ENCODE results near the gene PCDHGB7.
"Not testable (repeated sequence)": the region's sequence is repeated elsewhere in the genome, so short reads cannot be mapped to it uniquely, and the experiment has no call there.

PCDHGB7 gene

GRCh38 chr5:141430332-141431113, 13.0 kb downstream of the PCDHGB7 start, which contains the start of gene PCDHGA12:
Gene PCDHGA12 (plus strand): TSS chr5:141430507. CDS start chr5:141430760, 253 bp downstream.
- peak; percentile 89 for DNase-seq

- DNase-seq = no peak
Measured at GRCh38 chr5:141431286-141431685, 13.8 kb downstream of the PCDHGB7 start.

- not testable (repeated sequence) for DNase-seq
Measured at GRCh38 chr5:141432308-141432707, 14.8 kb downstream of the PCDHGB7 start.

- not testable (repeated sequence) for DNase-seq
Measured at GRCh38 chr5:141432726-141433125, 15.2 kb downstream of the PCDHGB7 start.

GRCh38 chr5:141434006-141434405, 16.5 kb downstream of the PCDHGB7 start:
- DNase-seq = no peak

- DNase-seq = peak; percentile 41
Measured at GRCh38 chr5:141437221-141437620, 19.7 kb downstream of the PCDHGB7 start.

GRCh38 chr5:141439411-141440141, 22.1 kb downstream of the PCDHGB7 start:
- DNase-seq = peak; percentile 48

GRCh38 chr5:141440341-141440740, 22.9 kb downstream of the PCDHGB7 start:
- no peak for DNase-seq

- DNase-seq = no peak
Measured at GRCh38 chr5:141441571-141442170, 24.2 kb downstream of the PCDHGB7 start.

- peak; percentile 37 for DNase-seq
Measured at GRCh38 chr5:141465351-141465750, 47.9 kb downstream of the PCDHGB7 start.

All from fibroblast of upper back skin (primary cell).